Kasumi-1 (cell line): ENCODE data around the gene ANTXR1.
"Not testable (repeated sequence)": the region's sequence is repeated elsewhere in the genome, so short reads cannot be mapped to it uniquely, and the experiment has no call there.

Experiments used
- DNase-seq, 2 experiments: peaks; one replicate each; lab custom pipeline; 2025; lab: John Stamatoyannopoulos, UW

The ANTXR1 gene

DNA sequence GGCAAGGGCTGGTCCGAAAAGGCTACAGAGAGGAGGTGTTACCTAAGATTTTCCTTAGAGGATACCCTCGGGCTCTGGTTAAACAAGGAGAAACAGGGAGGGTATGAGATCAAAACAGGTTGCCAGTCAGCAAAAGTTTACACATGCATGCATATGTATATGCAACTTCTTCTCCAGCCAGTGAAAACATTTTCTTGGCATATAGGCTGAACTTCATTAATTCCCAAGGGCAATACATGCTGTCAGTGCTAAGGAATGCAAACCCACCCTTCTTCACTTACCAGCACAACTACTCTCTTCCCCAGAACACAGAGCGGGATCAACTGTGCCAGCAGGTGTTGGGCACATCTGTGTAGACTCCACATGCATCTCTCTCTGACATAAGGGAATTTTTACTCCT, 198.1 kb downstream of the ANTXR1 start:
- no peak for DNase-seq

- no peak for DNase-seq
Measured at GRCh38 chr2:69211686-69212085, 198.7 kb downstream of the ANTXR1 start.

DNA sequence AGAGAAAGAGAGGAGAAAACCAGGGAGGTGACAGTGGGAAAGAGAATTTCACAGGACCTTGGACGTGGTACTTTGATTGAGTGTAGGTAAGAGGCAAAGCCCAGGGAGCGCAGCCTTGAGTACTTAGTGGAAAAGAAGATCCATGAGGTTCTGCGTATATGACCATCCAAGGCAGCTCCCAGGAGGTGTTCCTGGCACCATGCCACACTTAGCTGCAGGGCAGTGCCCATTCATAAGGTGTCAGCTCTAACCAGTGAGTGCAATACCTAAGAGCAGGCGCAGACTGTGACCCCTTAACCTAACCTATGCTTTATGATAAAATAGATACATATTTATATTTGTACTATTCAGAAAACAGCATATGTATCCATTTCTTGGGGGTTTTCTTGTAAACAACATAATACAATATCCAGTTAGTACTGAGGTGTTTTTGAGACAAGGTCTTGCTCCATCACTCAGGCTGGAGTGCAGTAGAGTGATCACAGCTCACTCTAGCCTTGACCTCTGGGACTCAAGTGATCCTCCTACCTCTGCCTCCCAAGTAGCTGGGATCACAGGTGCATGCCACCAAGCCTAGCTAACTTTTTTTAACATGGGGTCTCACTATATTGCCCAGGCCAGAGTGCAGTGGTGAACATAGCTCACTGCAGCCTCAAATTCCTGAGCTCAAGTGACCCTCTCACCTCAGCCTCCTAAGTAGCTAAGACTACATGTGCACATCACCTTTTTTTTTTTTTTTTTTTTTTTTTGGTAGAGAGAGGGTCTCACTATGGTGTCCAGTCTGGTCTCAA, 199.5 kb downstream of the ANTXR1 start:
- DNase-seq: no peak

DNA sequence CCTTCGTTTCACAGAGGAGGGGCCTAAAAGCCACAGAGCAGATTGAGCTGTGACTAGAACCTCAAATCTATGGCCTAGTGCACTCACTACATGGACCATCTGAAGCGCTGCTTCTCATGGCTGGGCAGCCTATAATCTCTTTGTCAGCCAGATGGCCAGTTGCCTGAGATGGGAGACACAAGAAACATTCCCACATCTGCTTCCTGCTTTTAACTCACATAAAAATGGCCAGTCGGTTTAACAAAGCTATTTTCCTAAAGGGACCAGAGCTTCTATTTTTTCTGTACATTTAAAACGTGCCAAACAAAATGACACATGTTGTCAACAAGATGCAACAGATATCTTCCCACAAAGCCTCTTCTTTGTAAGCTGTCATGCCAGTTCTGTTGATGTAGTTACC, 200.2 kb downstream of the ANTXR1 start:
- no peak for DNase-seq

DNA sequence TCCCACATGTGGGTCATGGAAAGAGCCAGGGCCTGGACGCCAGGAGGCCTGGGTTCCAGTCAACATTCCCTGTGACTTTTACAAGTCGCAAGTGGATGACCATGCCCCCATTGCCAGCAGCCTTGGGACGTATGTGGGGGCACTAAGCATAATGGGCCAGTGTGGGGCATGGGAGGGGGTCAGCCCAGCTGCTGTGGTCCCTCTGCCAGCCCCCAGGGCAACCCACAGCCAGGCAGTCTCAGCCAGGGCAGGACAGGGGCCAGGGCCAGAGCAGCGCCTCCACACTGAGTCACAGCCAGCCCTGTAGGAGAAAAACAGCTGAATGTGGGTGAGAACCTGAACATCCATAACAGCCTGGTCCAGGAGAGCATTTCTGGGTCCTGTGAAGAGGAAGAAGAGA, 200.8 kb downstream of the ANTXR1 start:
- no peak for DNase-seq

- DNase-seq: peak; percentile 16
Measured at GRCh38 chr2:69214898-69215297, 201.9 kb downstream of the ANTXR1 start.

- DNase-seq: peak; percentile 10 to 31
Measured at GRCh38 chr2:69216535-69217332, 203.8 kb downstream of the ANTXR1 start.

GRCh38 chr2:69217333-69218080, 204.5 kb downstream of the ANTXR1 start:
- DNase-seq: no peak

DNA sequence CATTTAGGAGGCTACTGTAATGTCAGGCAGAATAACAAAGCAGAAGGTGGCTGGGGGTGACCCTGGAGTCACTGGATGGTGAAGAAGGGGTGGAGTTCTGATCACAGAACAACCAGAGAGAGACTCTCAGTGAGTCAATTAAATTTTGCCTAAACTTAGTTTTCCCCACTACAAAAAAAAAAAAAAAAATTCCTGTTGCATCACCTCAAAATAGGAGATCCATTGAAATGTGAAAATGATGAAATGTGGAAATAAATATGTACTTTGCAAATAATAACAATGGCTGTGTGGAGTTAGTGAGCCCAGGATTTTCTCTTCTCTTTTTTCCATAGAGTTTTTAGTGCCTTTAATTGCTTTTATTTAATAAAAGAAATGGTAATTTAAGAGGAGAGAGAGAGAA, 208.5 kb downstream of the ANTXR1 start:
- DNase-seq: no peak

DNA sequence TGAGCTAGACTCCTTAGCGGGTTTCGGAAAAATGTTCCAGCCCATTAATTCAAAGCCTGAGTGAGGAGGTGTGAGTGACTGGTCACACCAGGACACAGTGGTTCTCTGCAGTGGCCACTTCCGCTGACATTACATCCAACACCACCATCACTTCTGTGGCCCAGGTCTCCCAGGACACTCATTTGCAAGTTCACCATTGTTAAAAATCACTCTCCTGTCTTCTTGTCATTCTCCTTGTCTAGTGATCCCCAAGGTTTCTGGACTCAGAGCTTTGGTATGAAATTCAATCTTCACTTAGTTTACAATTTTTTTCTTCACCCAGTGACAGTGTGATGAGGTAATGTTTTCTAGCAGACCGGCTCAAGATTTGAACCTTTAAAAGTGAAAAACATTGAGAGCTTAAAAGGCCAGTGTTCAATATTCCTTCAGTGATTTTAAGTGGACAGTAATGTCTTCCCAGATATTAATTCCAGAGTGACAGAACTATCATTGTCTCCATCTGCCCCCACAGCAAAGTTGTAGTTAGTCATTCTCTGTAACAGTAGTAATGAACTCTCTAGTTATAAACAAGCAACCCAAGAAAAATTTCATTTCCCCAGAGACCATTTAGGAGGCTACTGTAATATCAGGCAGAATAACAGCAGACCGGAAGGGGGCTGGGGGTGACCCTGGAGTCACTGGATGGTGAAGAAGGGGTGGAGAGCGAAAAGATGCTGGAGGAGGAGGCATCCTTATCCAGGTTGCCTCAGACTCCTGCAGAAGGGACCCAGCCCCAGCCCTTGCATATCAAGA, 209.2 kb downstream of the ANTXR1 start:
- DNase-seq: no peak

DNA sequence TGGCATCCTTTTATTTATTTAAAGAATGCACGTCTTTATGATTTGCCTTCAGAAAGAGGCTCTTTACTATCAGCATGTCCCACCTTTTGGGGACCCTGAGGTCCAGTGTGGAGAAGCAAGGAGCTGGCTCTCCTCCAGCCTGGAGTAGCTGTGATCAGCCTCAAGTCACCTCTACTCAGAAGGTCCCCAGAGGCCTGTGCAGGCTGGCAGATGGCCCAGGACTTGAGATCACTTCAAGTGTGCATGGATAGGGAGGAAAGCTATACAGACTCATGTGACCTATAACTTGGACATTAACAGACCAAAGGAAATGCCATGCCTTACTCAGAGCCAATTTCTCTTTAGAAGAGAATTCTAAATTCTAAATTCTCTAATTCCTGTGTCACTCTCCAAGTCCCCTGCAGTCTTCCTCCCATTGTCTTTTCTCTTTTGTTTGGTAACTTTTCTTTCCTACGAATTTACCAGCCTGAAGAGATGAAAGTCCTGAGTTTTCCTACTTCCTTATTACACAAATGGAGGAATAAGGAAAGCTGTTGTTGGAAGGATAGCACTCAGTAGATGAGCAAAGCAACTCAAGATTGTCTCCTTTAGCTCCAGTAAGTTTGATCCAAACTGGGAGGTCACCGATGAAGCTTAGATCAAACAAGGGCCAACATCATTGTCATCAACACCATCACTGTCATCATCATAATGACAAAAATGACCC, 210.1 kb downstream of the ANTXR1 start:
- DNase-seq: no peak

DNA sequence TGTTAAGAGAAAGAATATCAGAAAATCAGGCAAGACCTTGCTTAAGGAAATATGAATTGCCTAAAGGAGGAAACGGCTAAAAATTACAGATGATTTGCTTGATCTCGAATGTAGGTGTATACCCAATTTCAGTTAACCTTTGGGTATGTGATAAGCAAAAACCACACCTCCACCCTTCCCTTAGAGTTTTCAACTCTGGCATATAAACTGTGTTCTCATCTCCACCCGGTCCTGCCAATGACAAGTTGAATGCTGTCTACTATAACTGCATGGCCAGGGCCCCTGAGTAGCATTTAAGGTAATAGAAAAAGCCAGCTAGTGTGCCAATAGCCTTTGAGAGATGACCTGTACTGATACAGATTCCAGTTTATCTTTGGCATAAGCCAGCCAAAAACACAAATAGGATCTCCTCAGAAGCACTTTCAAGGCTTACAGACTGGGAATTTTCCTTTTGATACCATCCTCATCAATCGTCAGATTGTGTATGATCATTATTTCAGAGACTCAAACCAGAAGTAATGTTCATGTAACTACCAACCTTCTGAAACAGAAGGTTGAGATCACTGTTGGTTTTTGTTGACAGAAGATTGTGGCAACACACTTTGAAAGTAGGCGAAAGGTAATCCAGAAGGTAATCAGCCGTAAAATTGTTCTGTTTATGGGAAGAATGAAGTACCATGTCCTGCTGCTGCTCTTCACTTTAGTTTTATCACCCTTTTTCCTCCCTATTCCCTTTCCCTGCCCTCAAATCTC, 211.0 kb downstream of the ANTXR1 start:
- no peak for DNase-seq

DNA sequence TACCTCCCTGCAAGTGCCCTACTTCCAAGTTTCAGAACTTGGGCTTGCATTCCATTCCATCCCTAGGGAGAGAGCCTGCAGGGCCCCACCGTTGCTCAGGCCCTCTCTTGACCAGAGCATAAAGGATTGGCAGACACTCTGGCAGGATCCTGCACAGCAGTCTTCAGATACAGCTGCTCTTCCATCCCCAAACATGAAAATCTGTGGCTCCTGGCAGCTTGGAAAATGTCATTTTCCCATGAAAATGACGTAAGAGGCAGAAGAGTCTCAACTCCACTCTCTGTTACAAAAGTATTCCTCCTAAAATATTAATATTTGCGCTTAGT, 211.5 kb downstream of the ANTXR1 start:
- DNase-seq: no peak

GRCh38 chr2:69225933-69226332, 213.0 kb downstream of the ANTXR1 start:
- DNase-seq: no peak

DNA sequence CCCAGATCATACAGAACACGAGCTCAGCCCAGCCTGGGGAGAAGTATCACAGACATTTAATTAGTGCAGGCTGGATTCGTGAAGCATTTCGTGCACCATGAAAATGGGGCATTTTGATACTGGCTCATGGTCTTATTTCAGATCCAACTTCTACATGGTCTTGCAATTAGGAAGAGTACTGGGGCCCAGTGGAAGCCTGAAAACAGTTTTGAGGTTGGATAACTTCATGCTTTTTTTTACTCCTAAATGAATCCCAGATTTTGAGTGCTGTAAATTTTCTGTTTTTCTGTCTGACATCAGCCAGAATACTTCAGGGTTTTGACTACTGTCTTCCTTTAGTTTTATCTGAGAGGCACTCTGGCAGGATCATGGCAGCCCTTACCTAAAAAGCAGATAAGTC, 213.9 kb downstream of the ANTXR1 start:
- DNase-seq: no peak

DNA sequence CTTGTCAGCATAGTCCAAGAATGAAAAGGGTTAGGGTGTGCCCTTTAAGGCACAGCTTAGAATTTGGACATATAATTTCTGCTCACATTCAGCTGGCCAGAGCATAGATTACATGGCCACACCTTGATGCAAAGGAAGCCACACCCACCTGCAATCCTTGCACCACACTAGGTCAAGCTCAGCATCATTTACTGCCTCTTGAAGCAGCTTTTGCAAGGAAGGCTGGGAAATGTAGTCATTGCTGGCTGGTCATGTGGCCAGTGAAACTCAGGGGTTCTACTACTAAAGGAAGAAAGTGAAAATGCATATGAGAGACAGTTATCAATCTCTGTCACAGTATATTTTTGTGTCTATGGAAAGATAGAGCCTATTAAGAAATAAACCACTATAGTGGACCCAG, 214.7 kb downstream of the ANTXR1 start:
- DNase-seq: no peak

- not testable (repeated sequence) for DNase-seq
Measured at GRCh38 chr2:69230946-69231345, 218.0 kb downstream of the ANTXR1 start.

- peak; percentile 10 to 39 for DNase-seq
Measured at GRCh38 chr2:69231612-69232277, 218.8 kb downstream of the ANTXR1 start.

- not testable (repeated sequence) for DNase-seq
Measured at GRCh38 chr2:69235835-69236234, 222.9 kb downstream of the ANTXR1 start.

- DNase-seq: no peak
Measured at GRCh38 chr2:69237070-69237670, 224.2 kb downstream of the ANTXR1 start.
